ENCODE measurements around the gene PTPRE.

The PTPRE gene

GRCh38 chr10:127908106-127908958 lies 1.4 kb downstream of the PTPRE start:
- DNase-seq = no peak

DNA sequence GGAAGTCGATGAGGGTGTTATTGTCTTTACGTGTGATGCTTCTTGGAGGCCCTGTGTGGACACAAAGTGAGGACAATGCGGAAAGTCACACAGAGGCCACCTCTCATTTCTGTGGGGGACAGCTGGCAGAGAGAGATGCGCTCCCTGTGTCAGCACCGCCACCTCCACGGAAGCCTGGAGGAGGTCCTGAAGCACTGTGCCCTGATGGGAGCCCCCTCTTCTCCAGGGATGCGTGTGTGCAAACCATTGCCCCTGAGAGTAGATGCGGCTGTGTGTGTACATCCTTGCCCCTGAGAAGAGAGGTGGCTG lies 2.0 kb downstream of the PTPRE start:
- DNase-seq = no peak

GRCh38 chr10:127909716-127910463 lies 3.0 kb downstream of the PTPRE start:
- DNase-seq = no peak

GRCh38 chr10:127910464-127910770 lies 3.5 kb downstream of the PTPRE start:
- DNase-seq = no peak

DNA sequence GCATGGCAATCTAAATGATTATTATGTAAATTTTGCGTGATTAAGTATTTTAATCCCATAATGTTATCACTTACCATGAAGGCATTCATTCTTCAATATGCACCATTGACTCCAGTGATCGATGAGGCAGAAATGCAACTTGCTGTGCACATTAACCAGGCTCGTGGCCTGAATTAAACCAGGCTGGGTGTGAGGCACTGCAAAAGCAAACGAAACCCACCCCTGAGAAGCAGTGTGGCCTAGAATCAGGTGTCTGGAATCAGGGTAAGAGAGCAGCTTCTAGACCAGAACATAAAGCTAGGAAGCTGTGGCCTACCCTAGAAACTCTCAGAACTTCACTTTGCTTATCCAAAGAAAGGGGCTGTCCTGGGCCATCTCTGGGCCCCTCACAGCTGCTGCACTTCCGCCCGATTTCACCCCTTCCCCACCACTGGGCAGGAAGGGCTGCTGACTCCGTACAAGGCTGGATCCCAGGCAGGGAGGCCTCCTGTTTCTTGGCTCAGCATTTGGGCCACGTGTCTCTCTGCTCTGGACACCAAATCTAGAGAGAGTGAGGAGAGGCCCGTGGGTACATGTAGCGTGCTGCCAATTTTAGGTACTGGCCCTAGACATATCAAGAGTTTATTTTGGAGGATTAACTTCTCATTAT lies 4.4 kb downstream of the PTPRE start:
- DNase-seq = no peak

DNA sequence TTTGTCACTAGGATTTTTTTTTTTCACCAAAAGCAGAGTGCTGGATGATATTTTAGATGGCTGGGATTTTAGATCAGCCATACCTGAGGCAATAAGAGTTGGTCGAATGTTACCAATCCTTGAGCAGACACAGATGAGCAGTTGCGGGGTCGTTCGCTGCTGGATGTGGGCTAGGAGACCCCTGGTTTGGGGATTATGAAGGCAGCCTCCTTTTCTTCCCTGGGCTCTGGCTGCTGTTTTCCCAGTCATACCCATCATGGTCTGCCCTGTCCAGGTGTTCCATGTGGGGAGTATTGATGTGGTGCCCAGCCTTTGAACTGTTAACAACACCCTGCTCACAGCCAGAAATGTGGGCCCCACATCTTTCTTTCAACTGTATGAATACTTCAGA lies 5.0 kb downstream of the PTPRE start:
- DNase-seq = no peak

DNA sequence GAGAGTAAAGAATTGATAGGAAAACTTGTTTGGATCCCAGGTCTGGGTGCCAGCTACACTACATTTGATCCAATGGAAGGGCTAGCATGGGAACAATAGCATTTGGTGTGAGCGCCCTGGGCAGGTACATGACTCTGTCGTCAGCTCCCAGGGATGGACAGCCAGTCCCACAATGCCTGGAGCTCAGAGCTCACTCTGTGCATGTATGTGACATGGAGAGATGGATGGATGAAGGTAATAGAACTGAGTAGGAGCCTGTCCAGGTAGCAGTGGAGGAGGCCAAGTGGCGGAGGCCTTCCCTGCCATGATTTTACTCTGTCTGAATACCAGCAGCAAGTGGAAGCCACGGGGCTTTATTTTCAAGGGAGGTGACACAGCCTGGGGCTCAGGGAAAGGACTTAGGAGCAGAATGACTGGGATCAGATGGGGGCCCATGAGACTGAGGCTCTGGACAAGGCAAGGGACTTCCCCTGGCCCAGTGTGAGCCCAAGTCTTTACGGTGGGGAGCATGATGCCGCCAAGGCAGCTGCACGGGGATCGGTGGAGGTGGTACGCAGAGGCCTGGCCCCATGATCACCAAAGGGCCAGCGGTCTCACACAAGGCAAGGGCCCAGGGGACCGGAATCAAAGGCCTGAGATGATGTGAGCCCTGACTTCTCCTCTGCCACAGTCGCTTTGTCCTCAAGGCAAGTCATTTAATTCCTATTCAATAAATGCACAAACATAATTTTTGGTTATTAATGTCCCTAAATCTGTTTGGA lies 5.9 kb downstream of the PTPRE start:
- no peak for DNase-seq

DNA sequence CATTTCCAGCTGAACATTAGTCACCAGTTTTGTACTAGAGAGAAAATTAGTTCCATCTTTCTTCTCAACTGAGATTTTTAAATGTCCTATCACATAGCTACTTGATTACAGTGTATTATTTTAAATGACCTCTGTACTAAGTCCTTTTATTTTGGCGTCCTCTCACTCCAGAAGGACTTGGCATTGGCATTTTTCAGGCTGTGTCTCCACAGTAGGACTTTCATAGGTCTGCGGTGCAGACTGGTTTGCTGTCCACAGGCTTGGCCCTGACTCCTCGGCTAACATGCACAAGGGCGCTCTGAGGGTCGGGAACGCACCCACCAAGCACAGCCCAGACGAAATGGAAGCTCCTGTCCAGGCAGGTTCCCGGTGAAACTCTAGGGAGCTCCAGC lies 6.5 kb downstream of the PTPRE start:
- DNase-seq = no peak

DNA sequence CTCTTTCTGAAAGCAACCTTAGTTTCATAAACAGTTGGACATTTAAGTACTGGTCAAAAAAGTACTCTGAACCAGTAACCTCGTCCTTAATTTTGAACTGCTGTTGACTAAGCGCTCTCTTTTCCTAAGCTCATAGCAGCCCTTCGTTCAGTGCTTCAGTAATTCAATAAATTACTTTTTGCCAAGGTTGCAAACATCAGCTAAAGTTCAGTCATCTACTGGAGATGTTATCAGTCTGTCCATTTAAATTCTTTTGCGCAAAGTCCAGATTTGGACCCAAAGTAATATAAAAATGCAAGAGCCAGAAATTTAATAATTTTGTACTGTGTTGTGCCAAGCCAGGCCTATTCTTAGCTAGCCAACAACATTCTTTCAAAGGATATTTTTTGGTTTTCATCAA lies 8.4 kb downstream of the PTPRE start:
- no peak for DNase-seq

GRCh38 chr10:127916826-127917225 lies 9.9 kb downstream of the PTPRE start:
- DNase-seq = no peak

DNA sequence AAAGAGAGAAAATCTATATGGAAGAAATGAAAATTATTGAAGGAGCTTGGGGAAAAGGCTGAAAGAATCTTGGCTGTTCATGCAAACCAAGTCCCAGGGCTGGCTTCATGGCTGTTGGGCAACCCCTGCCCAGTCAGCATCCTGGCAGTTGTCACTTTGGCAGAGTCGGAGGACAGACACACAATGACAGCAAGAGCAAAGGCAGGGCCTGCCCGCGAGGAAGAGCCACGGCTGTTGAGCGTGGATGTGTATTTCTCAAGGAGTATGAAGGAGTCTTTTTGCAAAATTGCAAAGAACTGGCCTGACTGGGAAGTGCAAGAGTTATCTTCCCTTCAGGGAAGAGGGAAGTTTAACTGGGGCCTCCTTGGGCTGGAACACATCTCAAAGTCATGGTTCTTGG lies 11.7 kb downstream of the PTPRE start:
- no peak for DNase-seq

- DNase-seq = no peak
Measured at GRCh38 chr10:127919418-127920271, 12.7 kb downstream of the PTPRE start.

- no peak for DNase-seq
Measured at GRCh38 chr10:127920306-127921074, 13.6 kb downstream of the PTPRE start.

DNA sequence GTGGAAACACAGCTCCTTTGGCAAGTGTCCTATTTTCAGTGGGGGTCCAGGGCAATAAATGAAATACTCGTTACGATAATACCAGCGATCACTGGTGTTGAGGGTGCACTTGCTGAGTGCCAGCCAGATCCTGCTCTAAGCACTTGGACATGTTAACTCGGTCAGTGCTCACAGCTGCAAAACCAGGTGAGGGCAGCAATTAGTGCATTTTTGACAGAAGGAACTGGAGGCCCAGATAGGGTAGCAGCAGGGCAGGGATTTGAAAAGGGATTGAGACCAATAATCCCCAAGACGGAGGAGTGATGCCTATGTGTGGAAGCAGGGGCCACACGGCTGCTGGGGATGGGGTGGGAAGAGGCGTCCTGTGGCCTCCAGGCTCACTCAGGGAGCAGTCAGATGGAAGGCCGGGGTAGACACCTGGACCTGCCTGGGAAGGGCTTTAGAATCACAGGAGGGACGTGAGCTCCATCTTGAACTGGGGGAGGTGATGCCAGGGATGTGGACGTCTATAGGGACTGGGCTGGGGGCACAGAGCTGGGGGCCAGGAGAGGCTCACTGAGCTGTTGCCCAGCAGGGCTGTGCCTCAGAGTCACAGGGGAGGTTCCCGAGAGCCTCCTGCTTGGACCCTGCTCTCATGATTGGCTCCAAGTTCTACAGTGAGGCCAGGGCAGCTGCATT lies 14.3 kb downstream of the PTPRE start:
- no peak for DNase-seq

DNA sequence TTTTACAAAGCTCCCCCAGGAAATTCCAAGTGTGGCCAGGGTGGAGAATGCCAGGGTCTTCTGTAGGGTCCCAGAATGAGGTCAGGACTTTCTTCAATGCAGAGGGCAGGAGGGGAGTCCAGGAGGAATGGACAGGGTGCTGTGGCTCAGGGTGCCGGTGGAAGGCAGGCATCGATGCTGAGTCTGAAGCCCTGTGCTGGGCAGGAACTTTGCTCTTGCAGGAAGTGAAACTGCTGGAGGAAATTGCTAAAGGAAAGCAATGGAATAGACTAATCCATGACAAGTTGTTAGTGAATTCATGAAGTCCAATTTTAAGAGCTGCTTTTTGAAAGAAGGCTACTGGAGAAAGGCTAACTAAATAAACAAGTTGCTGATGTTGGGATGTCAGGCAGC lies 14.8 kb downstream of the PTPRE start:
- no peak for DNase-seq

- no peak for DNase-seq
Measured at GRCh38 chr10:127922206-127922605, 15.3 kb downstream of the PTPRE start.

DNA sequence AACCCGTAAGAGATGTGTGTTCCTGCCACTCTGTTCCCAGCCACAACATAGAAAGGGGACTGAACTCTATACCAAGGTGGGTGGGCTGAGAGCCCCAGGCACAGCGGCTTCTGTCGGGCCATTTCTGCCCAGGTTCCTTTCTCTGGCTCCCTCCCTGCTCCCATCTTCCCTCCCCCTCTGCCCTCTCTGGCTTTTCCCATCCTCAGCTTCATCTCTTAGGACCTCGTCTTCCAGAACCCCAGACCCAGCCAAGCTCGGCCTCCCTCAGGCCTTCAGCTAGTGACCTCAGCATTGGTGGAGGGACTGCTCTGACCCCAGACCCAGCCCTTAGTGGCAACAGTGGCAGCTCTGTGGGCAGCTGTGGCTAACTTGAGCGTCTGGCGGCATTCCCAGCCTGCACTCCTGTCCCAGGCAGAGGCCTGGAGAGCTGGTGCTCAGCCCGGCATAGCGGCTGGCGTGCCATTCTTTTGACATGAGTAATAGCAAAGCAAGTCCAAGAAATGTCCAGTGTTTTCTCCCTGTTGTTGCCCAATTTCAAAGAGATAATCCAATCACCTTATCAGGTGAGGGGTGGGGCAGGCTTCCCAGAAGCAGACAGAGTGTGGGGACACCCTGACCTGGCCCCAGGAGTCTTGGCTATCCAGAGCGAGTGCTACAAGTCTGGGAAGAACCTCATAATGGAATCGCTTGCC lies 15.9 kb downstream of the PTPRE start:
- DNase-seq = no peak

DNA sequence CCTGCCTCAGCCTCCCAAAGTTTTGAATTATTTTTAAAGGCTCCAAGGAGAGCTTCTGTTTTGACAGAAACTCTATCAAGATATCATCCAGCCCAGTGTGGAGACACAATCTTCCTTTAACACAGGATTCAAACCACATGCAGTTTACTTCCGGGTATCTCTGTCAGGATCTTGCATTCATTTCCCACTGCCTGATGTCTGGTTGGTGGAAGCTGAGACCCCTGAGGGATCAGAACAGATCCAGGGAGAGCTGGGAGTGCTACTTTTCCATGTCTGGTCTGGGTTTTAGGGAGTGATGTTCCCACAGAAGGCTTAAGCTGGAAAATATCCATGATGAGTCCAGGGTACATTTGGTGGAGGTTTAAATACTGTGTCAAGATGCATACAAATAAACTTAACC lies 16.7 kb downstream of the PTPRE start:
- DNase-seq = no peak

GRCh38 chr10:127925471-127926207 lies 18.7 kb downstream of the PTPRE start:
- no peak for DNase-seq

- DNase-seq = no peak
Measured at GRCh38 chr10:127926455-127926854, 19.6 kb downstream of the PTPRE start.

All from activated CD4-positive, alpha-beta T cell treated with anti-CD3 and anti-CD28 coated beads for 4 hours (primary cell).